WERI-Rb-1 (cell line): ENCODE data around the gene RNF208.
A peak's percentile ranks its signal among the peaks of the same experiment; 100 is the strongest.

Source experiments
- DNase-seq: peaks from one replicate; pipeline ENCODE4 v3.0.0-alpha.2; 2020
- H3K27ac ChIP-seq: fragments of 250-450 bp; sonication (Bioruptor Pico); 2 replicates; pipeline ENCODE4 v1.5.1; 2020; ENCODE audit warnings: mild to moderate bottlenecking, moderate library complexity
- H3K27me3 ChIP-seq: fragments of 250-450 bp; sonication (Bioruptor Pico); 2 replicates; pipeline ENCODE4 v1.5.1; 2021; ENCODE audit warnings: mild to moderate bottlenecking, low read depth, moderate library complexity; ENCODE audit not compliant: insufficient read depth, severe bottlenecking
- H3K36me3 ChIP-seq: fragments of 250-450 bp; sonication (Bioruptor Pico); 2 replicates; pipeline ENCODE4 v1.5.1; 2020; ENCODE audit warnings: mild to moderate bottlenecking, moderate library complexity
- H3K4me3 ChIP-seq: 2 replicates; pipeline ENCODE4 v1.5.1; 2011; ENCODE audit warnings: low read depth, mild to moderate bottlenecking, control low read depth, low read length
- H3K9me3 ChIP-seq: fragments of 250-450 bp; sonication (Bioruptor Pico); 2 replicates; pipeline ENCODE4 v1.5.1; 2021; ENCODE audit warnings: mild to moderate bottlenecking, moderate library complexity; ENCODE audit not compliant: severe bottlenecking
- TF ChIP-seq, protein P1 (sequence below): IDR thresholded peaks from 2 replicates; pipeline ENCODE4 v1.5.1; 2011; ENCODE audit warnings: low read depth, mild to moderate bottlenecking, control low read depth, inconsistent platforms, low read length

The RNF208 gene

DNA sequence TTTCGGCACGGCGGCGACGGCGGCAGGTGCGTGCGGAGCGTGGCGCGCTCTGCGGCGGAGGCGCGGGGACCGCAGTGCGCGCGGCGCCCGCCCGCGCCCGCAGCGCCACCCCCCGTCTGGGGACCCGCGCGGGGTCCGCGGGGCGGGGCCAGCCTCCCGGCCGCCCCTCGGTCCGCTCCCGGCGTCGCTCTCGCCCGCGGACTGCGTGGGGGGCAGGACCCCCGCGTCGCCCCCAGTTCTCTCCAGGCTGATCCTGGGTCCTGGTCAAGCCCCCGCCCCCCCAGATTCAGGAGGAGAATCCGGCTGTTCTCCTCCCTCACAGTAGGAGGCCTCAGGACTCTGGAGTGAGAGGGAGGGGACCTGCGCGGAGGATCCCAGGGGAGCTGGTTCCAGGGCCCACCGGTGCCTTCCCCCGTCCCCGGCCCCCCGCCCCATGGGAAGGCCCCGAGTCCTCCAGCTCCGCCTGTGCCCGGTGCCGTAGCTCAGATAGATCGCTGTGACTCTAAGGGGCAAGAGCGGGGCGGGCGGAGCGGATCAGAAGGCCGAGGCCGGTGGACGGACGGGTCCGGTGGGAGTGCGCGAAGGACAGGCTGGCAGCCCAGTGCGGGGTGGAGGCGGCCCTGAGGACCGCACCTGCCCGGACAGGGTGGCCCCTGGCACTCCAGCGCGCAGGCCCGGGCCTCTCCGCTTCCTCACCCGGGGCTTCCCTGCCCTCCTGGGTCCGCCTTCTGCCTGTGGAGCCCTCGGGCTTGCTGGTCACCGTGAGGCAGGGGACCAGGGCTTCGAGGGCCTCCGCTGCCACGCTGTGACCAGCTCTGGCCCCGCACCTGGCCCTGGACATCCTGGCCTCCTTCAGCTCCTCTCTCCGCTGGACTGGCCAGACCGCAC is at the start of gene RNF208:
TSS of gene RNF208 (minus strand) at position 51 of the 888 bp plus-strand sequence. CDS start 1,028 bp downstream, outside the sequence.
- Histone ChIP-seq H3K36me3 (no peaks in the 10 kb centered on the region), H3K4me3 (peak within 1 kb of the TSS; percentile 49), H3K27me3 (no peaks in the 10 kb centered on the region), H3K27ac (peak within 1 kb of the TSS; percentile 28; the same call in 1 of the 2 replicates), H3K9me3 (no peaks in the 10 kb centered on the region)
- TF ChIP-seq, protein P1, sequence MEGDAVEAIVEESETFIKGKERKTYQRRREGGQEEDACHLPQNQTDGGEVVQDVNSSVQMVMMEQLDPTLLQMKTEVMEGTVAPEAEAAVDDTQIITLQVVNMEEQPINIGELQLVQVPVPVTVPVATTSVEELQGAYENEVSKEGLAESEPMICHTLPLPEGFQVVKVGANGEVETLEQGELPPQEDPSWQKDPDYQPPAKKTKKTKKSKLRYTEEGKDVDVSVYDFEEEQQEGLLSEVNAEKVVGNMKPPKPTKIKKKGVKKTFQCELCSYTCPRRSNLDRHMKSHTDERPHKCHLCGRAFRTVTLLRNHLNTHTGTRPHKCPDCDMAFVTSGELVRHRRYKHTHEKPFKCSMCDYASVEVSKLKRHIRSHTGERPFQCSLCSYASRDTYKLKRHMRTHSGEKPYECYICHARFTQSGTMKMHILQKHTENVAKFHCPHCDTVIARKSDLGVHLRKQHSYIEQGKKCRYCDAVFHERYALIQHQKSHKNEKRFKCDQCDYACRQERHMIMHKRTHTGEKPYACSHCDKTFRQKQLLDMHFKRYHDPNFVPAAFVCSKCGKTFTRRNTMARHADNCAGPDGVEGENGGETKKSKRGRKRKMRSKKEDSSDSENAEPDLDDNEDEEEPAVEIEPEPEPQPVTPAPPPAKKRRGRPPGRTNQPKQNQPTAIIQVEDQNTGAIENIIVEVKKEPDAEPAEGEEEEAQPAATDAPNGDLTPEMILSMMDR: no peak
- DNase-seq: peak; percentile 23

- Histone ChIP-seq H3K36me3 (peaks cover 9% of the 10 kb centered on the region), H3K4me3 (no peak overlapping the region), H3K9me3 (no peaks in the 10 kb centered on the region), H3K27me3 (no peaks in the 10 kb centered on the region), H3K27ac (peak overlapping the region; percentile 24; the same call in 1 of the 2 replicates)
- TF ChIP-seq, protein P1: no peak
- peak; percentile 46 for DNase-seq
Measured at GRCh38 chr9:137271696-137272076, 49.6 kb upstream of the RNF208 start.

GRCh38 chr9:137270929-137271695 is 49.1 kb upstream of the RNF208 start:
- H3K9me3 ChIP-seq: no peaks in the 10 kb centered on the region
- peaks cover 9% of the 10 kb centered on the region for H3K36me3 ChIP-seq
- H3K27me3 ChIP-seq: no peaks in the 10 kb centered on the region
- H3K4me3 ChIP-seq: no peak overlapping the region
- TF ChIP-seq, protein P1: no peak
- no peak for DNase-seq
- H3K27ac ChIP-seq: no peak overlapping the region

DNA sequence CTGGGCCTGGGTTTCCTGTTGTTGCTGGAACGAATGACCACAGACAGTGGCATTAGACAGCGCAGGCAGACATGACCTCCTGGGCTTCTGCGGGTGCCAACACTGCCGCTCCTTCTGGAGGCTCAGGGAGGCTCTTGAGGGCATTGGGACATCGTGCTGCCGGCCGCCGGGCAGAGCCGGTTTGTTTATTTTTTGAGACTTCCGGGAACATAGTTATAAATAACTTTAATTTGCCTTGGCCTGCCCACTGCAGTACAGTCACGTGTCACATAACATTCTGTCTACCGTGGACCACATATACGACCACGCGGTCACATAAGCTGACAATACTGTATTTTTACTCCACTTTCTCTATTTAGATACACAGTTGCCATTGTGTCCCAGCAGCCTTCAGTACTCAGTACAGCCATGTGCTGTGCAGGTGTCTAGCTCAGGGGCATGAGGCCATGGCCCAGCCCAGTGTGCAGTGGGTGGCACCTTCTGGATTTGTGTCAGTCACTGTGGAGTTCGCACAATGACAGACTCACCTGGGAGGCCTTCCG is 47.3 kb upstream of the RNF208 start:
- peaks cover 9% of the 10 kb centered on the region for H3K36me3 ChIP-seq
- no peaks in the 10 kb centered on the region for H3K27me3 ChIP-seq
- no peak for DNase-seq
- TF ChIP-seq, protein P1: no peak
- H3K9me3 ChIP-seq: no peaks in the 10 kb centered on the region
- H3K4me3 ChIP-seq: no peak overlapping the region
- no peak overlapping the region for H3K27ac ChIP-seq

GRCh38 chr9:137268538-137269201 is 46.6 kb upstream of the RNF208 start:
- no peaks in the 10 kb centered on the region for H3K27me3 ChIP-seq
- peaks cover 9% of the 10 kb centered on the region for H3K36me3 ChIP-seq
- no peak overlapping the region for H3K27ac ChIP-seq

More at GRCh38 chr9:137268538-137269201, 46.6 kb upstream of the RNF208 start:
- Histone ChIP-seq H3K4me3 (no peak overlapping the region), H3K9me3 (no peaks in the 10 kb centered on the region)
- TF ChIP-seq, protein P1: no peak
- DNase-seq: no peak
